H1 (cell line): ENCODE data around the gene MFAP1. TPM values are rescaled to one million over a fixed set of nuclear protein-coding genes. Genes with fewer than 3 reads are reported as not detected.

ENCODE experiments used
- GTF2F1 ChIP-seq: IDR thresholded peaks from 2 replicates; pipeline ENCODE4 v1.6.1; 2012; ENCODE audit warnings: low read depth, low read length, improper control_type of control experiment, borderline replicate concordance
- KDM1A ChIP-seq: fragments of 200-600, 300-600 bp; sonication (generic); IDR thresholded peaks from 2 replicates; pipeline ENCODE4 v1.7.1; 2016; ENCODE audit warnings: mild to moderate bottlenecking, low read length, borderline replicate concordance
- KDM5A ChIP-seq: fragments of 200-600 bp; IDR thresholded peaks from 2 replicates; pipeline ENCODE4 v1.7.1; 2012; ENCODE audit warnings: mild to moderate bottlenecking, low read length, inconsistent platforms, mixed read lengths
- TCF12 ChIP-seq: IDR thresholded peaks from 2 replicates; pipeline ENCODE4 v1.6.1; 2011; ENCODE audit warnings: low read depth, mild to moderate bottlenecking, low read length
- polyA plus RNA-seq, 7 experiments: library from polyadenylated mRNA; depleted of rRNA in 3 of 7; stranded (reverse) in 5 of 7; unstranded in 2 of 7; fragments of >200 nt in 5 of 7; fragments of 200-250 nt in 2 of 7; gene quantifications; 1 replicate in 5 of 7; 2 replicates in 1 of 7; 4 replicates in 1 of 7; pipeline versions ENCODE4 v1.2.1 to v1.2.3, GENCODE V29; 2011 to 2013; ENCODE audit warnings: missing spikeins in 2 of 7, mixed read lengths in 2 of 7
- total RNA-seq: library from RNA; stranded (reverse); fragmentation: NEBNext Ultra II Directional; extraction: Animal tissue kit (Norgen Biotek cat#: 25700); gene quantifications from 2 replicates; pipeline ENCODE4 v1.2.1, GENCODE V29; 2021
- TF ChIP-seq, protein P1 (sequence below): IDR thresholded peaks from 2 replicates; pipeline ENCODE4 v1.6.1; 2011; ENCODE audit warnings: low read length, improper control_type of control experiment

The MFAP1 gene
- total and polyA plus RNA-seq, 2 of the 8 experiments (the other 6 are each of a cell fraction or from before 2014, with no cell fraction given), result 23.6 to 36.7 TPM

DNA sequence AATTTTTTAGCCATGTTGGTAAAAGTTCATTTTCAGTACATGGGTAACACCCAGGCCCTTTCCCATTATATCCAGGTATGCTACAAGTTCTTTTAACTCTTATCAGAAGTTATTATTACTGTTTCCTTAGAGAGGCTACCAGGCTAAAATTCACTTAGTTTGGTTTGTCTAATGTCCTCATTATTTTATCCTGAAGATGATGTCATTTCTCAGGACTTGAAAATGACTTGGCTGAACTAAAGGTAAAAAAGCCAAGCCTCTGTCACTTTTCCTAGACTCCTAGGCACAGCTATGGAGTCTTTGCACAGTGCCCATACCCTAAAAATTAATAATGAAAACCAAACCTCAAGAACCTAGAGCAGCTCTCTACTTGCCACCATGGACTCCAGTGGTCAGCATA is 51.9 kb downstream of the MFAP1 start (continued):
- TF ChIP-seq KDM1A (no peak), GTF2F1 (no peak), TCF12 (no peak), KDM5A (no peak)
- TF ChIP-seq, protein P1, sequence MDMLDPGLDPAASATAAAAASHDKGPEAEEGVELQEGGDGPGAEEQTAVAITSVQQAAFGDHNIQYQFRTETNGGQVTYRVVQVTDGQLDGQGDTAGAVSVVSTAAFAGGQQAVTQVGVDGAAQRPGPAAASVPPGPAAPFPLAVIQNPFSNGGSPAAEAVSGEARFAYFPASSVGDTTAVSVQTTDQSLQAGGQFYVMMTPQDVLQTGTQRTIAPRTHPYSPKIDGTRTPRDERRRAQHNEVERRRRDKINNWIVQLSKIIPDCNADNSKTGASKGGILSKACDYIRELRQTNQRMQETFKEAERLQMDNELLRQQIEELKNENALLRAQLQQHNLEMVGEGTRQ, result no peak
- TF ChIP-seq, all 59 proteins: peak for 0
